Measurements from ENCODE around the gene VCL. TPM values are rescaled to one million over a fixed set of nuclear protein-coding genes. Genes with fewer than 3 reads are reported as not detected.
"Not testable (repeated sequence)": the region's sequence is repeated elsewhere in the genome, so short reads cannot be mapped to it uniquely, and the experiment has no call there.

Gene VCL
- total RNA-seq, 4 donors from 2014 or later = 99.2 to 120 (median 106) TPM

DNA sequence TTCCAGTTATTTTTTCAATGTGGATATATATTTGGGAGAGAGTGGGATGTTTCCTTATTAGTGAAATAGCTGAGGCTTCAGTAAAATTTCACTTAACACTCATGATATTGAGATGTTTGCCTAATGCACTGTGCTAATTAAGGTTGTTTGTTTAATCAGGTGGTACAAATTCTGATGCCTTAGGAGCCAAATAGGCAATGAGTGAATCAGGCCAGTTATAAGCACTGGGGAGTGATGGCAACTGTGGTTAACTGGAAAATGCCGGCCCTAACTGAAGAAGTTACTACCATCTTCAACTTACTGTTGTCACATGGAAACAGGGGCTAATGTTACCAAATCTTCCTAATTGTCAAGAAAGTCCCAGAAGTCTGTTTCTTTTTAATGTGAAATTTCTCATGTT, 32.0 kb downstream of the VCL start:
- H3K4me1 ChIP-seq = peaks cover 0 to 71% (median 16%) of the 10 kb centered on the region in 4 donors
- no peaks in the 10 kb centered on the region for H3K9me3 ChIP-seq
- H3K4me3 ChIP-seq = no peak overlapping the region
- WGBS, 2 donors = 52 to 83% methylated on average over 1 of the region's 1 CpG
- no peak for DNase-seq (ENCODE audit: low spot score in 2 of 2)
- H3K27ac ChIP-seq = peak overlapping the region in 2 of 4 donors; percentile 20 to 29
- no peaks in the 10 kb centered on the region for H3K27me3 ChIP-seq
- TF ChIP-seq EP300 (IDR thresholded peaks at IDR 0.05) (no peak), POLR2A (IDR thresholded peaks at IDR 0.05) (no peak)
- TF ChIP-seq, protein P1, sequence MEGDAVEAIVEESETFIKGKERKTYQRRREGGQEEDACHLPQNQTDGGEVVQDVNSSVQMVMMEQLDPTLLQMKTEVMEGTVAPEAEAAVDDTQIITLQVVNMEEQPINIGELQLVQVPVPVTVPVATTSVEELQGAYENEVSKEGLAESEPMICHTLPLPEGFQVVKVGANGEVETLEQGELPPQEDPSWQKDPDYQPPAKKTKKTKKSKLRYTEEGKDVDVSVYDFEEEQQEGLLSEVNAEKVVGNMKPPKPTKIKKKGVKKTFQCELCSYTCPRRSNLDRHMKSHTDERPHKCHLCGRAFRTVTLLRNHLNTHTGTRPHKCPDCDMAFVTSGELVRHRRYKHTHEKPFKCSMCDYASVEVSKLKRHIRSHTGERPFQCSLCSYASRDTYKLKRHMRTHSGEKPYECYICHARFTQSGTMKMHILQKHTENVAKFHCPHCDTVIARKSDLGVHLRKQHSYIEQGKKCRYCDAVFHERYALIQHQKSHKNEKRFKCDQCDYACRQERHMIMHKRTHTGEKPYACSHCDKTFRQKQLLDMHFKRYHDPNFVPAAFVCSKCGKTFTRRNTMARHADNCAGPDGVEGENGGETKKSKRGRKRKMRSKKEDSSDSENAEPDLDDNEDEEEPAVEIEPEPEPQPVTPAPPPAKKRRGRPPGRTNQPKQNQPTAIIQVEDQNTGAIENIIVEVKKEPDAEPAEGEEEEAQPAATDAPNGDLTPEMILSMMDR (IDR thresholded peaks at IDR 0.05) = no peak
- H3K36me3 ChIP-seq = no peaks in the 10 kb centered on the region

DNA sequence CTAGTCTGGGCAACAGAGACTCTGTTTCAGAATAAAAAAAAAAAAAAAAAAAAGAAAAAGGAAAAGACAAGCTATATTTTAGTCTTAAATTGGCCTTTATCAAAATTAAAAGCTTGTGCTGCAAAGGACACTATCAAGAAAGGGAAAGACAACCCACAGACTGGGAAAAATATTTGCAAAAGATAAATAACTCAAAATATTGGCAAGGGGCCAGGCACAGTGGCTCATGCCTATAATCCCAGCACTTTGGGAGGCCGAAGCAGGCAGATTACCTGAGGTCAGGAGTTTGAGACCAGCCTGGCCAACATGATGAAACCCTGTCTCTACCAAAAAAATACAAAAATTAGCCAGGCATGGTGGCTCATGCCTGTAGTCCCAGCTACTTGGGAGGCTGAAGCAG, 34.3 kb downstream of the VCL start:
- WGBS, 2 donors = 39 to 59% methylated on average over 1 of the region's 1 CpG
- DNase-seq (ENCODE audit: low spot score in 2 of 2); H3K27ac ChIP-seq; H3K36me3 ChIP-seq; H3K9me3 ChIP-seq; H3K27me3 ChIP-seq; H3K4me3 ChIP-seq: not testable (repeated sequence)
- peaks cover 0 to 69% (median 27%) of the 10 kb centered on the region in 4 donors for H3K4me1 ChIP-seq

DNA sequence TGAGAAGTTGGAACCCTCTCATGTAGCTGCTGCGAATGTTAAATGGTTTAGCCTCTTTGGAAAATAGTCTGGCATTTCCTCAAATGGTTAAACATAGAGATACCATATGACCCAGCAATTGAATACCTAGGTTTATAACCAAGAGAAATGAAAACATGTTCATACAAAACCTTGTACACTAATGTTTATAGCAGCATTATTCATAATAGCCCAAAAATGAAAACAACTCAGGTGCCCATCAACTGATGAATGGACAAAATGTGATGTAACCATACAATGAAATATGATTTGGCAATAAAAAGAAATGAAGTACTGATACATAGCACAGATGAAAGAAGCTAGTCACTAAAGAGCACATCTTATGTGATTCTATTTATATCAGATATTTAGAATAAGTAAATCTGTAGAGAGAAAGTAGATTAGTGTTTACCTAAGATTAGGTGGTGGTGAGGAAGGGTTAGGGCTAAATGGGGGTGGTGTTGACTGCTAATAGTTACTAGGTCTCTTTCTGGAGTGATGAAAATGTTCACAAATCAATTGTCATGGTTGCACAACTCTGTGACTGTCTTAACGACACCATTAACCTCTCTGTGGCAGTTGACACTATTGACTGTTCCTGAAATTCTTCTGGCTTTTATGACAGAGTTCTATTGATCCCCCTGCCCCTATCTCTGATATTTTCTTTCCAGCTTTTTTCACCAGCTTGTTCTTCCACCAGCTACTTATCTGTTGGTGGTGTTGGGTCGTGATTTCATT, 35.2 kb downstream of the VCL start:
- DNase-seq (ENCODE audit: low spot score in 2 of 2) = no peak
- no peaks in the 10 kb centered on the region for H3K36me3 ChIP-seq
- no peak overlapping the region for H3K4me3 ChIP-seq
- H3K9me3 ChIP-seq = no peaks in the 10 kb centered on the region
- peaks cover 0 to 74% (median 31%) of the 10 kb centered on the region in 4 donors for H3K4me1 ChIP-seq
- no peaks in the 10 kb centered on the region for H3K27me3 ChIP-seq
- peak overlapping the region in 1 of 4 donors; percentile 38 for H3K27ac ChIP-seq
- TF ChIP-seq, protein P1 (IDR thresholded peaks at IDR 0.05) = no peak
- TF ChIP-seq POLR2A (IDR thresholded peaks at IDR 0.05) (no peak), EP300 (IDR thresholded peaks at IDR 0.05) (no peak)
- WGBS, 2 donors = 57% methylated on average over 3 of the region's 3 CpGs

DNA sequence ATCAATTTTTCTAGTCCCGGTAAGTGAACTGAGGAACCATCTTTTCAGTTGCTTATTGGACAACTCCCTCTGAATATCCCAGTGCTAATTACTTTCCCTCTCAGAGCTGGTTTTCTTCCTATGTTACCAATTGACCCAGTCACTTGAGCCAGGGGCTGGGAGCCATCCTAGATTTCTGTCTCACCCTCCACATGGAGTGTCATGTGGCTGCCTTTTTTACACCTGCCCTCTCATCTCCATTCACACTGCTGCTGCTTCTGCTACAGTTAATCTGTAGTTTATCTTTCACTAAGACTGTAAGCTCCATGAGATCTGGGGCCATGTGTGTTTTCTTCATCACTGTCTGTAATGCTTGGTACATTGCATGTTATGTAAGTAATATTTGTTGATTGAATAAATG, 35.8 kb downstream of the VCL start:
- no peak for DNase-seq (ENCODE audit: low spot score in 2 of 2)
- H3K9me3 ChIP-seq = no peaks in the 10 kb centered on the region
- no peaks in the 10 kb centered on the region for H3K27me3 ChIP-seq
- H3K4me3 ChIP-seq = no peak overlapping the region
- TF ChIP-seq POLR2A (IDR thresholded peaks at IDR 0.05) = no peak
- TF ChIP-seq, protein P1 (IDR thresholded peaks at IDR 0.05) = no peak
- no peaks in the 10 kb centered on the region for H3K36me3 ChIP-seq
- H3K27ac ChIP-seq = peak overlapping the region in 1 of 4 donors; percentile 38
- 68 to 81% methylated on average over 1 of the region's 1 CpG for WGBS, 2 donors
- peaks cover 0 to 80% (median 35%) of the 10 kb centered on the region in 4 donors for H3K4me1 ChIP-seq

DNA sequence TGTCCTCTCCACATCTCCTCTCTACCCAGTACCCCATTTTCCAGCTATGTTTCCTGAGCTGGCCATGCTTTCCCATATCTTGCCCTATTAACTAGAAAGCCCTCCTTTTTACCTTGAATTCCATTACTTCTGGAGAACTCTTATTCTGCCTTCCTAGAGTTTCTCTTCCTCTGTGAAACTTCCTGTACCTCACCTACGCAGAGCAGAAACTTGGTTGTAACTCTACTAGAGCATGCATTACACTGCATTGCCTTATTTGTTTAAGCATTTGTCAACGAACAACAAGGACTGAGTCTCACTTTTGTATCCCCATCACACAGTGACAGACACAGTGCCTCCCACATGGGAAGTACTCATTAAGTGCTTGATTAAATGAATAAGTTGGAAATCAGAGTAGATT, 36.4 kb downstream of the VCL start:
- Histone ChIP-seq H3K27ac (peak overlapping the region in 2 of 4 donors; percentile 65 to 70), H3K4me1 (peaks cover 0 to 84% (median 40%) of the 10 kb centered on the region in 4 donors)
- WGBS, 2 donors = 55 to 61% methylated on average over 2 of the region's 2 CpGs

More for the DNA sequence above, 36.4 kb downstream of the VCL start:
- Histone ChIP-seq H3K36me3 (no peaks in the 10 kb centered on the region), H3K27me3 (no peaks in the 10 kb centered on the region), H3K9me3 (no peaks in the 10 kb centered on the region), H3K4me3 (no peak overlapping the region)
- no peak for DNase-seq (ENCODE audit: low spot score in 2 of 2)
- TF ChIP-seq POLR2A (IDR thresholded peaks at IDR 0.05) (no peak), EP300 (IDR thresholded peaks at IDR 0.05) (no peak)
- TF ChIP-seq, protein P1 (IDR thresholded peaks at IDR 0.05) = no peak
